HG03558 (cell line): Measurements from ENCODE around the gene USP47.

Experiments
- ATAC-seq: cut with Tn5 transposase; IDR thresholded peaks from one replicate; pipeline ENCODE4 v1.9.1; 2021; ENCODE audit warnings: moderate number of reproducible peaks; ENCODE audit not compliant: unreplicated experiment; ENCODE audit errors: extremely low read depth

USP47 gene

GRCh38 chr11:11931461-11932055 is 89.8 kb downstream of the USP47 start:
- no peak for ATAC-seq

- no peak for ATAC-seq
Observed at GRCh38 chr11:11935536-11935935, 93.8 kb downstream of the USP47 start.

GRCh38 chr11:11937433-11937832 is 95.7 kb downstream of the USP47 start:
- ATAC-seq: no peak

- no peak for ATAC-seq
Observed at GRCh38 chr11:11937957-11938356, 96.2 kb downstream of the USP47 start.

- no peak for ATAC-seq
Observed at GRCh38 chr11:11940551-11940950, 98.8 kb downstream of the USP47 start.

- no peak for ATAC-seq
Observed at GRCh38 chr11:11942668-11943067, 100.9 kb downstream of the USP47 start.

- ATAC-seq: no peak
Observed at GRCh38 chr11:11944444-11944843, 102.7 kb downstream of the USP47 start.

- no peak for ATAC-seq
Observed at GRCh38 chr11:11946180-11946579, 104.4 kb downstream of the USP47 start.

- no peak for ATAC-seq
Observed at GRCh38 chr11:11946878-11947277, 105.1 kb downstream of the USP47 start.

GRCh38 chr11:11947825-11948224 is 106.1 kb downstream of the USP47 start:
- no peak for ATAC-seq

- ATAC-seq: no peak
Observed at GRCh38 chr11:11948242-11948947, 106.6 kb downstream of the USP47 start.

GRCh38 chr11:11949482-11949881 is 107.7 kb downstream of the USP47 start:
- no peak for ATAC-seq

GRCh38 chr11:11952036-11952435 is 110.3 kb downstream of the USP47 start:
- no peak for ATAC-seq

GRCh38 chr11:11956006-11956405 is 114.2 kb downstream of the USP47 start:
- no peak for ATAC-seq

- no peak for ATAC-seq
Observed at GRCh38 chr11:11958403-11959231, 116.8 kb downstream of the USP47 start.

GRCh38 chr11:11959601-11960000 is 117.8 kb downstream of the USP47 start:
- ATAC-seq: no peak

GRCh38 chr11:11960687-11961086 is 118.9 kb downstream of the USP47 start:
- no peak for ATAC-seq

- no peak for ATAC-seq
Observed at GRCh38 chr11:11961399-11962028, 119.7 kb downstream of the USP47 start.

- ATAC-seq: no peak
Observed at GRCh38 chr11:11963067-11963466, 121.3 kb downstream of the USP47 start.

- no peak for ATAC-seq
Observed at GRCh38 chr11:11963842-11964773, 122.3 kb downstream of the USP47 start.
